HEK293 (cell line): ENCODE data around the gene TCEAL1.

Experiments
- CTCF ChIA-PET: fragments of 350-600 bp; formaldehyde crosslinking; extraction: SDS; loops from one replicate; lab custom pipeline; 2021; ENCODE audit warnings: antibody characterized with exemption; lab: Yijun Ruan, JAX
- POLR2A ChIA-PET: fragments of 300-600 bp; formaldehyde crosslinking; extraction: SDS; loops from one replicate; lab custom pipeline; 2020; ENCODE audit warnings: antibody characterized with exemption, inconsistent platforms; lab: Yijun Ruan, JAX
- H3K27ac ChIP-seq: fragments of 200-500 bp; sonication (Bioruptor generic); 2 replicates; pipeline ENCODE4 v1.5.1; 2014; ENCODE audit warnings: low read depth, low read length, control low read depth, inconsistent platforms; ENCODE audit errors: extremely low read depth
- H3K36me3 ChIP-seq, 2 experiments: fragments of 200-500 bp in 1 of 2; sonication (Bioruptor generic) in 1 of 2; 1 replicate in 1 of 2; 2 replicates in 1 of 2; pipeline ENCODE4 v1.5.1; 2014 to 2017; ENCODE audit warnings: inconsistent platforms in 2 of 2, low read length in 2 of 2; ENCODE audit not compliant: control insufficient read depth in 2 of 2, insufficient read depth in 1 of 2
- H3K4me1 ChIP-seq: fragments of 200-500 bp; sonication (Bioruptor generic); 2 replicates; pipeline ENCODE4 v1.5.1; 2014; ENCODE audit warnings: mild to moderate bottlenecking, low read length, inconsistent platforms; ENCODE audit not compliant: control insufficient read depth, insufficient read depth
- H3K4me3 ChIP-seq: 2 replicates; pipeline ENCODE4 v1.5.1; 2011; ENCODE audit warnings: low read depth, mild to moderate bottlenecking, control low read depth, low read length, moderate library complexity
- H3K9me3 ChIP-seq: fragments of 200-500 bp; sonication (Bioruptor generic); 2 replicates; pipeline ENCODE4 v1.5.1; 2014; ENCODE audit warnings: low read depth, low read length, inconsistent platforms; ENCODE audit not compliant: control insufficient read depth, insufficient read depth
- CTCF ChIP-seq: fragments of 450-650 bp; formaldehyde crosslinking; IDR thresholded peaks from 2 replicates; pipeline ENCODE4 v1.5.1; 2016; ENCODE audit warnings: missing biosample characterization, missing genetic modification characterization
- KLF7 ChIP-seq: fragments of 450-650 bp; formaldehyde crosslinking; IDR thresholded peaks from 2 replicates; pipeline ENCODE4 v1.5.1; 2016; ENCODE audit warnings: missing biosample characterization, missing genetic modification characterization, borderline replicate concordance
- OSR2 ChIP-seq: fragments of 450-650 bp; formaldehyde crosslinking; IDR thresholded peaks from 2 replicates; pipeline ENCODE4 v1.5.1; 2016; ENCODE audit warnings: missing biosample characterization, missing genetic modification characterization
- OVOL3 ChIP-seq: fragments of 450-650 bp; formaldehyde crosslinking; IDR thresholded peaks from 2 replicates; pipeline ENCODE4 v1.5.1; 2016; ENCODE audit warnings: missing biosample characterization, missing genetic modification characterization
- SALL2 ChIP-seq: fragments of 450-650 bp; formaldehyde crosslinking; IDR thresholded peaks from 2 replicates; pipeline ENCODE4 v1.5.0; 2017; ENCODE audit warnings: missing biosample characterization, mild to moderate bottlenecking, missing genetic modification characterization, borderline replicate concordance
- ZFP41 ChIP-seq: fragments of 450-650 bp; formaldehyde crosslinking; IDR thresholded peaks from 2 replicates; pipeline ENCODE4 v1.5.1; 2016; ENCODE audit warnings: missing biosample characterization, missing genetic modification characterization, borderline replicate concordance
- ZNF202 ChIP-seq: fragments of 450-650 bp; formaldehyde crosslinking; IDR thresholded peaks from 2 replicates; pipeline ENCODE4 v1.5.1; 2016; ENCODE audit warnings: missing biosample characterization, missing genetic modification characterization, borderline replicate concordance
- ZNF221 ChIP-seq: fragments of 450-650 bp; formaldehyde crosslinking; IDR thresholded peaks from 2 replicates; pipeline ENCODE4 v1.5.1; 2017; ENCODE audit warnings: missing biosample characterization, missing genetic modification characterization, borderline replicate concordance
- ZNF280C ChIP-seq: fragments of 450-650 bp; formaldehyde crosslinking; IDR thresholded peaks from 2 replicates; pipeline ENCODE4 v1.5.1; 2016; ENCODE audit warnings: missing biosample characterization, missing genetic modification characterization
- ZNF292 ChIP-seq: fragments of 450-650 bp; formaldehyde crosslinking; IDR thresholded peaks from 2 replicates; pipeline ENCODE4 v1.5.1; 2016; ENCODE audit warnings: low read depth, missing biosample characterization, missing genetic modification characterization, borderline replicate concordance
- ZNF350 ChIP-seq: fragments of 450-650 bp; formaldehyde crosslinking; IDR thresholded peaks from 2 replicates; pipeline ENCODE4 v1.5.0; 2017; ENCODE audit warnings: missing biosample characterization, mild to moderate bottlenecking, missing genetic modification characterization
- ZNF624 ChIP-seq: fragments of 450-650 bp; formaldehyde crosslinking; IDR thresholded peaks from 2 replicates; pipeline ENCODE4 v1.5.1; 2017; ENCODE audit warnings: missing biosample characterization, missing genetic modification characterization
- ZNF658 ChIP-seq: fragments of 450-650 bp; formaldehyde crosslinking; IDR thresholded peaks from 2 replicates; pipeline ENCODE4; 2016; ENCODE audit warnings: missing biosample characterization, missing genetic modification characterization
- ZNF792 ChIP-seq: fragments of 450-650 bp; formaldehyde crosslinking; IDR thresholded peaks from 2 replicates; pipeline ENCODE4 v1.5.1; 2016; ENCODE audit warnings: missing biosample characterization, missing genetic modification characterization
- ZNF843 ChIP-seq: fragments of 450-650 bp; formaldehyde crosslinking; IDR thresholded peaks from 2 replicates; pipeline ENCODE4 v1.5.1; 2016; ENCODE audit warnings: missing biosample characterization, missing genetic modification characterization
- ZSCAN4 ChIP-seq: fragments of 450-650 bp; formaldehyde crosslinking; IDR thresholded peaks from 2 replicates; pipeline ENCODE4 v1.5.1; 2017; ENCODE audit warnings: missing biosample characterization, missing genetic modification characterization
- TF ChIP-seq, protein P1 (sequence below): fragments of 450-650 bp; formaldehyde crosslinking; IDR thresholded peaks from 2 replicates; pipeline ENCODE4 v1.5.1; 2016; ENCODE audit warnings: missing biosample characterization, missing genetic modification characterization, borderline replicate concordance

The TCEAL1 gene

DNA sequence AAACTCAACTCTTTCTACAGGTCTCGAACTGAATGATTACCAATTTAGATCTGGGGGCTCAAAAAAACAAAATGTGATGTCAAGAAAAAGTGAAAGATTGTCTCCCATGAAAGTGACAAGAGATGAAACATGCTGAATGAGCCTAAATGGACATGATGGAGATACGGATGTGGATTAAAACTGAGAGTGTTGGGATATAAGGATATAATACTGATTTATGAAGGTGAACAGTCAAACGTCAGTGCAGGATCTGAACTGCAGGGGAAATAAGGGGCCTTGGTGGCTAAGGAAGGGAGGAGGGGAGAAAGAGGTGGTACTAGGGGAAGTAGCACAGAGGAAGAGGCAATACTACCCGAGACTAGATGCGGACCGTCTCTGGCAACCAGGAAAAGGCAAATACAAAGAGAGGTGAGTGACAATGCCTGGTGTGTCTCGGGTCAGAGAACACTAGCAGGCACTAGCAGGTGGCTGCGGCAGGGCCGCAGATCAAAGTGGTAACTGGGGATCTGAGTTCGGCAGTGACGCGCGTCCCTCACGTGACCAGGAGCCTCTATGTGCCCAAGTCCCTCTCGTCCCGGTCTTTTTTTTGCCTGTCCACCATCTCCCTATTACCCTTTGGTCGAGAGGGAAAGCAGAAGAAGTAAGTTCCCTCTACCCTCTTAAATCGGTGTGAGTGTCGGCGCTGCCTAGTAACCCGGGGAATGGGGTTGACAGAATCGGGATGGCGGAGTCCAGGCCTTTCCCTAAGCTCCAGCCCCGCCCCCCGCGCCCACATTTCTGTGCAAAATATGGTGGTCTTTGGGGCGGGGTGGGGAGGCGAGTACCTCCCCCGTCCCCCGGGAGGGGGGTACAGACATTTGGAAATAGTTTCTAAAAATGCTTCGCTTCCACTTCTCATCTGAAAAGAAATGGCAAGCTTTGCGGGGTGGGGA is at the start of gene TCEAL1 (continued):
- TF ChIP-seq CTCF (tag by site-specific recombination) = peak; percentile 24; the same call in 1 of the 2 replicates
- no peak for TF ChIP-seq ZNF280C
- no peak for TF ChIP-seq ZNF350
- TF ChIP-seq ZNF658 (tag by site-specific recombination) = no peak
- TF ChIP-seq ZSCAN4 = no peak
- TF ChIP-seq ZFP41 (tag by site-specific recombination) = no peak
- no peak for TF ChIP-seq ZNF292
- TF ChIP-seq ZNF624 = no peak
- TF ChIP-seq ZNF202 (tag by site-specific recombination) = no peak
- TF ChIP-seq, protein P1, sequence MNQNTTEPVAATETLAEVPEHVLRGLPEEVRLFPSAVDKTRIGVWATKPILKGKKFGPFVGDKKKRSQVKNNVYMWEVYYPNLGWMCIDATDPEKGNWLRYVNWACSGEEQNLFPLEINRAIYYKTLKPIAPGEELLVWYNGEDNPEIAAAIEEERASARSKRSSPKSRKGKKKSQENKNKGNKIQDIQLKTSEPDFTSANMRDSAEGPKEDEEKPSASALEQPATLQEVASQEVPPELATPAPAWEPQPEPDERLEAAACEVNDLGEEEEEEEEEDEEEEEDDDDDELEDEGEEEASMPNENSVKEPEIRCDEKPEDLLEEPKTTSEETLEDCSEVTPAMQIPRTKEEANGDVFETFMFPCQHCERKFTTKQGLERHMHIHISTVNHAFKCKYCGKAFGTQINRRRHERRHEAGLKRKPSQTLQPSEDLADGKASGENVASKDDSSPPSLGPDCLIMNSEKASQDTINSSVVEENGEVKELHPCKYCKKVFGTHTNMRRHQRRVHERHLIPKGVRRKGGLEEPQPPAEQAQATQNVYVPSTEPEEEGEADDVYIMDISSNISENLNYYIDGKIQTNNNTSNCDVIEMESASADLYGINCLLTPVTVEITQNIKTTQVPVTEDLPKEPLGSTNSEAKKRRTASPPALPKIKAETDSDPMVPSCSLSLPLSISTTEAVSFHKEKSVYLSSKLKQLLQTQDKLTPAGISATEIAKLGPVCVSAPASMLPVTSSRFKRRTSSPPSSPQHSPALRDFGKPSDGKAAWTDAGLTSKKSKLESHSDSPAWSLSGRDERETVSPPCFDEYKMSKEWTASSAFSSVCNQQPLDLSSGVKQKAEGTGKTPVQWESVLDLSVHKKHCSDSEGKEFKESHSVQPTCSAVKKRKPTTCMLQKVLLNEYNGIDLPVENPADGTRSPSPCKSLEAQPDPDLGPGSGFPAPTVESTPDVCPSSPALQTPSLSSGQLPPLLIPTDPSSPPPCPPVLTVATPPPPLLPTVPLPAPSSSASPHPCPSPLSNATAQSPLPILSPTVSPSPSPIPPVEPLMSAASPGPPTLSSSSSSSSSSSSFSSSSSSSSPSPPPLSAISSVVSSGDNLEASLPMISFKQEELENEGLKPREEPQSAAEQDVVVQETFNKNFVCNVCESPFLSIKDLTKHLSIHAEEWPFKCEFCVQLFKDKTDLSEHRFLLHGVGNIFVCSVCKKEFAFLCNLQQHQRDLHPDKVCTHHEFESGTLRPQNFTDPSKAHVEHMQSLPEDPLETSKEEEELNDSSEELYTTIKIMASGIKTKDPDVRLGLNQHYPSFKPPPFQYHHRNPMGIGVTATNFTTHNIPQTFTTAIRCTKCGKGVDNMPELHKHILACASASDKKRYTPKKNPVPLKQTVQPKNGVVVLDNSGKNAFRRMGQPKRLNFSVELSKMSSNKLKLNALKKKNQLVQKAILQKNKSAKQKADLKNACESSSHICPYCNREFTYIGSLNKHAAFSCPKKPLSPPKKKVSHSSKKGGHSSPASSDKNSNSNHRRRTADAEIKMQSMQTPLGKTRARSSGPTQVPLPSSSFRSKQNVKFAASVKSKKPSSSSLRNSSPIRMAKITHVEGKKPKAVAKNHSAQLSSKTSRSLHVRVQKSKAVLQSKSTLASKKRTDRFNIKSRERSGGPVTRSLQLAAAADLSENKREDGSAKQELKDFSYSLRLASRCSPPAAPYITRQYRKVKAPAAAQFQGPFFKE = no peak
- TF ChIP-seq OSR2 (tag by site-specific recombination) = no peak
- TF ChIP-seq ZNF792 = no peak
- TF ChIP-seq ZNF843 (tag by site-specific recombination) = no peak
- TF ChIP-seq KLF7 (tag by site-specific recombination) = no peak
- TF ChIP-seq, all 188 proteins: peak for 20

DNA sequence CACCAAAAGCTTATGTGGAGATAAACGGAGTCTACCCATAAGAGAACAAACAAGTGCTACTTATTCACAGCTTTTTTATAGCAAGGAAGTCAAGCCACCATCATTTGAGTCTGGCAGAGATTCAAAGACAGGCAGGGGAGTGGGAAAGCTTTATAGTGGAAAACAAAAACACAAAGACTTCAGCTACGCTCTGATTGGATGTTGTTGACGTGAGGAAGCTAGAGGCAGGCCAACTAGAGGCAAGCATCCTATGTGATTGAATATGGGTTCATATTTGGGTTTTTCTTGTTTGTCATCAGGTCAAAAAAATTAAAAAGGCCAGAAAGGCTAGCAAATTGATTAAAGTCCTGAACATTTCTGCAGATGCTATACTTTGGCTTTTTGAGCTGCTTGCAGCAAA is 44.2 kb upstream of the TCEAL1 start:
- ChIA-PET CTCF (interaction anchor here (1.3 kb wide), 1 partner anchor 46 kb away, joined by 3 read pairs; no protein-coding TSS in a partner anchor), POLR2A (interaction anchor here (1.4 kb wide), 1 partner anchor 45 kb away, joined by 18 read pairs; no protein-coding TSS in a partner anchor)
- Histone ChIP-seq H3K27ac (no peak overlapping the region), H3K4me1 (no peaks in the 10 kb centered on the region), H3K36me3 (peaks cover 0 to 26% of the 10 kb centered on the region in 2 experiments; a peak in 1 of 3 replicates), H3K9me3 (no peaks in the 10 kb centered on the region), H3K4me3 (no peak overlapping the region)
- TF ChIP-seq SALL2 (tag by site-specific recombination) (no peak), OVOL3 (no peak), ZNF221 (tag by site-specific recombination) (no peak)
